OCI-LY1 (cell line): ENCODE results near the gene SLC15A4.
"Not testable (repeated sequence)": the region's sequence is repeated elsewhere in the genome, so short reads cannot be mapped to it uniquely, and the experiment has no call there.

Experiments used
- H2AFZ ChIP-seq: fragments of 200-600 bp; sonication (generic), shearing (Covaris generic); 2 replicates; pipeline ENCODE4 v1.6.0; 2014; ENCODE audit warnings: antibody characterized with exemption, mild to moderate bottlenecking, low read length
- H3F3A ChIP-seq: fragments of 200-600 bp; sonication (generic), shearing (Covaris generic); 2 replicates; pipeline ENCODE4 v1.6.0; 2014; ENCODE audit warnings: mild to moderate bottlenecking, antibody characterized with exemption, low read length, moderate library complexity; ENCODE audit not compliant: insufficient read depth
- H3K27ac ChIP-seq: fragments of 200-600 bp; sonication (generic); 2 replicates; pipeline ENCODE4 v1.5.1; 2014; ENCODE audit warnings: low read length, mixed run types, mild to moderate bottlenecking, low read depth; ENCODE audit not compliant: poor library complexity, severe bottlenecking
- H3K27me3 ChIP-seq: fragments of 200-600 bp; sonication (generic); 2 replicates; pipeline ENCODE4 v1.6.0; 2014; ENCODE audit warnings: antibody characterized with exemption, mild to moderate bottlenecking, low read length, moderate library complexity; ENCODE audit not compliant: insufficient read depth
- H3K36me3 ChIP-seq: fragments of 200-600 bp; sonication (generic); 2 replicates; pipeline ENCODE4 v1.6.1; 2014; ENCODE audit warnings: mild to moderate bottlenecking, antibody characterized with exemption, low read length, moderate library complexity, mixed read lengths; ENCODE audit not compliant: insufficient read depth
- H3K4me1 ChIP-seq: fragments of 200-600 bp; sonication (generic); 2 replicates; pipeline ENCODE4 v1.5.1; 2014; ENCODE audit warnings: mild to moderate bottlenecking, low read length, moderate library complexity; ENCODE audit not compliant: insufficient read depth, severe bottlenecking
- H3K4me2 ChIP-seq: fragments of 200-600 bp; sonication (generic), shearing (Covaris generic); 2 replicates; pipeline ENCODE4 v1.6.1; 2014; ENCODE audit warnings: low read length
- H3K4me3 ChIP-seq: fragments of 200-600 bp; sonication (generic); 2 replicates; pipeline ENCODE4 v1.5.1; 2014; ENCODE audit warnings: low read length, low read depth, mild to moderate bottlenecking, mixed read lengths; ENCODE audit not compliant: poor library complexity, severe bottlenecking
- H3K79me2 ChIP-seq: fragments of 200-600 bp; shearing (Covaris generic); 2 replicates; pipeline ENCODE4 v1.6.1; 2016; ENCODE audit warnings: mixed run types, low read length, mixed read lengths; ENCODE audit not compliant: insufficient read depth
- H3K9ac ChIP-seq: fragments of 200-600 bp; sonication (generic), shearing (Covaris generic); 2 replicates; pipeline ENCODE4 v1.6.1; 2014; ENCODE audit warnings: mild to moderate bottlenecking, low read length, mixed read lengths
- H3K9me2 ChIP-seq: fragments of 200-600 bp; sonication (generic), shearing (Covaris generic); 2 replicates; pipeline ENCODE4 v1.6.1; 2014; ENCODE audit warnings: low read depth, mild to moderate bottlenecking, low read length, mixed read lengths
- H3K9me3 ChIP-seq: fragments of 200-600 bp; shearing (Covaris generic); 2 replicates; pipeline ENCODE4 v1.6.1; 2014; ENCODE audit warnings: low read length, mixed read lengths
- H4K20me1 ChIP-seq: fragments of 200-600 bp; sonication (generic), shearing (Covaris generic); 2 replicates; pipeline ENCODE4 v1.6.0; 2016; ENCODE audit warnings: mild to moderate bottlenecking, low read length; ENCODE audit not compliant: insufficient read depth
- CTCF ChIP-seq: fragments of 200-600 bp; sonication (generic), shearing (Covaris generic); IDR thresholded peaks from 2 replicates; pipeline ENCODE4 v1.5.1; 2017; ENCODE audit warnings: mild to moderate bottlenecking, antibody characterized with exemption, low read length, moderate library complexity, mixed read lengths
- EZH2 ChIP-seq: fragments of 200-600 bp; sonication (generic), shearing (Covaris generic); IDR thresholded peaks from 2 replicates; pipeline ENCODE4 v1.8.0; 2017; ENCODE audit warnings: borderline replicate concordance, mixed run types, mild to moderate bottlenecking, antibody characterized with exemption, low read length, moderate library complexity, mixed read lengths

The SLC15A4 gene

GRCh38 chr12:128807161-128807724, 16.5 kb downstream of the SLC15A4 start:
- Histone ChIP-seq H3K4me3 (no peak overlapping the region), H3K27me3 (no peaks in the 10 kb centered on the region), H3K9ac (no peak overlapping the region), H3K4me1 (peaks cover 29% of the 10 kb centered on the region), H3K27ac (no peak overlapping the region), H4K20me1 (no peaks in the 10 kb centered on the region), H2AFZ (no peak overlapping the region), H3F3A (no peaks in the 10 kb centered on the region), H3K79me2 (peaks cover 19% of the 10 kb centered on the region), H3K36me3 (peaks cover 79% of the 10 kb centered on the region), H3K9me3 (peaks cover 4% of the 10 kb centered on the region; the same call in 1 of the 2 replicates), H3K9me2 (no peaks in the 10 kb centered on the region), H3K4me2 (no peak overlapping the region)
- no peak for TF ChIP-seq EZH2
- TF ChIP-seq CTCF = no peak

DNA sequence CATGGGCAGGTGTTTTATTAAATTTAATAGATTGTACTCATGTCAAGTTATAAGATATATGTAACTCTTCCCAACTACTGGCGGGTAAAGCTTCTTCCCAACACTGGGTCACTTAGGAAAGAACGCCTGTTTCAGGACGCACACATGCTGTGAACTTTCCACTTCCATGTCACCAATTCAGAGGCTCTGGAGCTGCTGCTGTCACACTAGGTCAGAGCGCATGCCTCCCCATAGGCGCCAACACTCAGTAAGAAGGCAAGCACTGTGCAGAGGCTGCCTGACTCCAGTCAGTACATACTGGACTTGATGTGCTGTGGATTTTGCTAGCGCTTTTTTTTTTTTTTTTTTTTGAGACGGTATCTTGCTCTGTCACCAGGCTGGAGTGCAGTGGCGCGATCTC, 17.2 kb downstream of the SLC15A4 start:
- H3F3A ChIP-seq = no peaks in the 10 kb centered on the region
- H3K79me2 ChIP-seq = peaks cover 15% of the 10 kb centered on the region
- no peak overlapping the region for H2AFZ ChIP-seq
- H3K9ac ChIP-seq = no peak overlapping the region
- TF ChIP-seq CTCF (no peak), EZH2 (no peak)
- no peak overlapping the region for H3K27ac ChIP-seq
- peaks cover 4% of the 10 kb centered on the region; the same call in 1 of the 2 replicates for H3K9me3 ChIP-seq
- H3K36me3 ChIP-seq = peaks cover 75% of the 10 kb centered on the region
- no peaks in the 10 kb centered on the region for H4K20me1 ChIP-seq
- no peaks in the 10 kb centered on the region for H3K9me2 ChIP-seq
- H3K27me3 ChIP-seq = no peaks in the 10 kb centered on the region
- H3K4me3 ChIP-seq = no peak overlapping the region
- no peak overlapping the region for H3K4me2 ChIP-seq
- peaks cover 29% of the 10 kb centered on the region for H3K4me1 ChIP-seq

GRCh38 chr12:128805406-128805805, 18.4 kb downstream of the SLC15A4 start:
- H3K4me3 ChIP-seq, H3K9me3 ChIP-seq, H3K9me2 ChIP-seq, H3K27me3 ChIP-seq, H3K27ac ChIP-seq, H2AFZ ChIP-seq, H4K20me1 ChIP-seq, H3K4me2 ChIP-seq, H3F3A ChIP-seq, H3K9ac ChIP-seq: not testable (repeated sequence)
- peaks cover 18% of the 10 kb centered on the region for H3K4me1 ChIP-seq
- peaks cover 87% of the 10 kb centered on the region for H3K36me3 ChIP-seq
- H3K79me2 ChIP-seq = peaks cover 12% of the 10 kb centered on the region

GRCh38 chr12:128804762-128805161, 19.0 kb downstream of the SLC15A4 start:
- Histone ChIP-seq H2AFZ (no peak overlapping the region), H3K27me3 (no peaks in the 10 kb centered on the region), H3K9me3 (peaks cover 4% of the 10 kb centered on the region; the same call in 1 of the 2 replicates), H3F3A (no peaks in the 10 kb centered on the region), H4K20me1 (no peaks in the 10 kb centered on the region), H3K4me1 (peaks cover 12% of the 10 kb centered on the region), H3K27ac (no peak overlapping the region), H3K9ac (no peak overlapping the region), H3K9me2 (no peaks in the 10 kb centered on the region), H3K79me2 (peaks cover 12% of the 10 kb centered on the region), H3K4me2 (no peak overlapping the region), H3K4me3 (no peak overlapping the region), H3K36me3 (peaks cover 90% of the 10 kb centered on the region)
- TF ChIP-seq EZH2 = no peak
- no peak for TF ChIP-seq CTCF
